Caco-2 (cell line): ENCODE results near the gene AGPAT1. TPM values are rescaled to one million over a fixed set of nuclear protein-coding genes. Genes with fewer than 3 reads are reported as not detected.

ENCODE experiments used
- BruUV-seq: library from RNA; stranded (reverse); fragments of 400-500 nt; replicated peaks from 2 replicates; lab custom pipeline; 2021; lab: Mats Ljungman, UMichigan
- CTCF ChIA-PET: fragments of 300-600 bp; sonication (Branson Sonifier 250); formaldehyde crosslinking; loops from one replicate; lab custom pipeline; 2022; ENCODE audit warnings: antibody characterized with exemption; lab: Charles Lee
- POLR2A ChIA-PET: fragments of 300-600 bp; sonication (Branson Sonifier 250); formaldehyde crosslinking; loops from one replicate; lab custom pipeline; 2022; ENCODE audit warnings: antibody characterized with exemption; lab: Charles Lee
- DNase-seq, 2 experiments: peaks; one replicate each; pipeline versions ENCODE4 v3.0.0 to v3.0.0-alpha.2; 2020 to 2022
- H3K27me3 ChIP-seq: replicated peaks from 2 replicates; pipeline ENCODE4 v1.6.0; 2011; ENCODE audit warnings: low read length; ENCODE audit not compliant: control insufficient read depth, insufficient read depth
- H3K36me3 ChIP-seq: 2 replicates; pipeline ENCODE4 v1.5.1; 2011; ENCODE audit warnings: low read length; ENCODE audit not compliant: control insufficient read depth, insufficient read depth
- H3K4me1 ChIP-seq: fragments of 250-450 bp; sonication (Bioruptor Pico); 2 replicates; pipeline ENCODE4 v1.5.1; 2020; ENCODE audit warnings: mild to moderate bottlenecking
- H3K4me3 ChIP-seq: 2 replicates; pipeline ENCODE4 v1.5.1; 2011; ENCODE audit warnings: low read depth, mild to moderate bottlenecking, control low read depth, low read length
- H3K9me3 ChIP-seq: fragments of 250-450 bp; sonication (Bioruptor Pico); 2 replicates; pipeline ENCODE4 v1.5.1; 2020; ENCODE audit warnings: mild to moderate bottlenecking, moderate library complexity
- H3K27ac Mint-ChIP-seq: one replicate; pipeline ENCODE4 v1.8.0; 2022; ENCODE audit warnings: mixed read lengths; ENCODE audit not compliant: unreplicated experiment
- H3K27me3 Mint-ChIP-seq: one replicate; pipeline ENCODE4 v1.8.0; 2022; ENCODE audit warnings: mixed read lengths; ENCODE audit not compliant: insufficient read depth, unreplicated experiment
- H3K36me3 Mint-ChIP-seq: one replicate; pipeline ENCODE4 v1.8.0; 2022; ENCODE audit warnings: mild to moderate bottlenecking, mixed read lengths; ENCODE audit not compliant: insufficient read depth, unreplicated experiment
- H3K4me1 Mint-ChIP-seq: one replicate; pipeline ENCODE4 v1.8.0; 2022; ENCODE audit warnings: low read depth, mixed read lengths; ENCODE audit not compliant: unreplicated experiment
- H3K4me3 Mint-ChIP-seq: one replicate; pipeline ENCODE4 v1.8.0; 2022; ENCODE audit warnings: mild to moderate bottlenecking, moderate library complexity, mixed read lengths; ENCODE audit not compliant: unreplicated experiment
- H3K9me3 Mint-ChIP-seq: one replicate; pipeline ENCODE4 v1.8.0; 2022; ENCODE audit warnings: mixed read lengths; ENCODE audit not compliant: unreplicated experiment
- CTCF ChIP-seq, 2 experiments: fragments of 200-600 bp in 1 of 2; IDR thresholded peaks; 1 replicate in 1 of 2; 2 replicates in 1 of 2; pipeline versions ENCODE4 v1.5.1 to v1.8.0; 2011 to 2022; ENCODE audit warnings: antibody characterized with exemption in 1 of 2, control low read depth in 1 of 2, inconsistent platforms in 1 of 2, low read depth in 1 of 2, low read length in 1 of 2, mild to moderate bottlenecking in 1 of 2, moderate library complexity in 1 of 2; ENCODE audit not compliant: insufficient read depth in 1 of 2, severe bottlenecking in 1 of 2, unreplicated experiment in 1 of 2
- intact Hi-C: fragments of 100-400 bp; cut with micrococcal nuclease; formaldehyde crosslinking; loops from one replicate; pipeline ENCODE4 v1.10.0; 2022; ENCODE audit not compliant: unreplicated experiment
- total RNA-seq: library from RNA; stranded (reverse); gene quantifications from 2 replicates; pipeline ENCODE4 v1.2.3, GENCODE V29; 2022

AGPAT1 gene
- total RNA-seq, 1 experiment from 2014 or later: 60.4 TPM

DNA sequence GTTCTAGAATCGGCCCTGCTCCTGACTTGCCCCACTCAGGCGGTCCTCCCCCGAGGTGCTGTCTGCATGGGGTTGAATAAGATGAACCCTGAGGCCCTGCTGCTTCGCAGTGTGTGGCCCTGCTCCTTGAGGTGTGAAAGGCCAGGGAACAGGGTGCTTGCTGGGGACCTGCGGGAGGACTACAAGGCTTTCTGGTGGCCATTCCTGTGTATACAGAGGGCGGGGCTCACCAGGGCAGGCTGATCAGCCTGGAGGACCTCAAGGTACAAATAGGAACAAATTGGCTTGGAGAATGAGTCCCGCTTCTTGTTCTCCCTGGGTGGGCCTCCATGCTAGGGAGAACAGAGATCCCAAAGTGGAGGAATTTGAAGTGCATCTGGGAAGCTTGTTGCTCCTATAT is 42.3 kb upstream of the AGPAT1 start:
- H3K9me3 Mint-ChIP-seq: no peaks in the 10 kb centered on the region
- Histone ChIP-seq H3K36me3 (no peaks in the 10 kb centered on the region), H3K4me3 (no peak overlapping the region), H3K4me1 (no peaks in the 10 kb centered on the region), H3K27me3 (no peaks in the 10 kb centered on the region; the same call in 1 of the 2 replicates), H3K9me3 (no peaks in the 10 kb centered on the region)
- no peak for DNase-seq
- no peak overlapping the region for H3K27ac Mint-ChIP-seq
- no peak for TF ChIP-seq CTCF (IDR thresholded peaks at IDR 0.05; ENCODE audit: insufficient read depth in 1 of 2, low read depth in 1 of 2, low read length in 1 of 2, severe bottlenecking in 1 of 2, unreplicated experiment in 1 of 2)
- no TSS peak for BruUV-seq
- peaks cover 2% of the 10 kb centered on the region for H3K27me3 Mint-ChIP-seq
- H3K36me3 Mint-ChIP-seq: no peaks in the 10 kb centered on the region
- intact Hi-C loops: no loop called here
- POLR2A ChIA-PET: no interaction called here
- H3K4me1 Mint-ChIP-seq: no peaks in the 10 kb centered on the region
- CTCF ChIA-PET: no interaction called here
- no peak overlapping the region for H3K4me3 Mint-ChIP-seq

DNA sequence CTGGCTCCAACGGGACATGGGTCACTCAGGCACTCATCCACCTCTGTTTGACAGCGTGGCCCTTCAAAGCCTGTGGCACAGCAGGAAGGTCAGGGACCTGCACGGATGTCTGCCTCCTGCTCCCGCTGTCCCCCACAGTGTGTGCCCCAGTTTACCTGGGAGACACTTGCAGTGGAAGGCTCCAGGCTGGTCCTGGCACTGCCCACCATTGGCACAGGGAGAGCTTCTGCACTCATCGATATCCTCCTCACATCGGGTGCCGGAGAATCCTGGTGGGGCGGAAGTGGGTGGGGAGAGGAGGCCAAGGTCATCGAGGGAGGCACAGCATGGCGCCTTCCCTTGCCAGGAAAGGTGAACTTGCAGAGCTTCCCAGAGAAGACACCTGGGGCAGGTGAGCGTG is 41.1 kb upstream of the AGPAT1 start:
- no peak for TF ChIP-seq CTCF (IDR thresholded peaks at IDR 0.05; ENCODE audit: insufficient read depth in 1 of 2, low read depth in 1 of 2, low read length in 1 of 2, severe bottlenecking in 1 of 2, unreplicated experiment in 1 of 2)
- H3K4me3 ChIP-seq: no peak overlapping the region
- H3K36me3 ChIP-seq: no peaks in the 10 kb centered on the region
- H3K27me3 Mint-ChIP-seq: peaks cover 2% of the 10 kb centered on the region
- ChIA-PET POLR2A (no interaction called here), CTCF (no interaction called here)
- H3K4me1 Mint-ChIP-seq: no peaks in the 10 kb centered on the region
- H3K36me3 Mint-ChIP-seq: no peaks in the 10 kb centered on the region
- BruUV-seq: no TSS peak
- no peak overlapping the region for H3K27ac Mint-ChIP-seq
- H3K27me3 ChIP-seq: no peaks in the 10 kb centered on the region; the same call in 1 of the 2 replicates
- intact Hi-C loops: no loop called here
- no peaks in the 10 kb centered on the region for H3K4me1 ChIP-seq
- H3K9me3 Mint-ChIP-seq: no peaks in the 10 kb centered on the region
- DNase-seq: no peak
- H3K9me3 ChIP-seq: no peaks in the 10 kb centered on the region
- H3K4me3 Mint-ChIP-seq: no peak overlapping the region

DNA sequence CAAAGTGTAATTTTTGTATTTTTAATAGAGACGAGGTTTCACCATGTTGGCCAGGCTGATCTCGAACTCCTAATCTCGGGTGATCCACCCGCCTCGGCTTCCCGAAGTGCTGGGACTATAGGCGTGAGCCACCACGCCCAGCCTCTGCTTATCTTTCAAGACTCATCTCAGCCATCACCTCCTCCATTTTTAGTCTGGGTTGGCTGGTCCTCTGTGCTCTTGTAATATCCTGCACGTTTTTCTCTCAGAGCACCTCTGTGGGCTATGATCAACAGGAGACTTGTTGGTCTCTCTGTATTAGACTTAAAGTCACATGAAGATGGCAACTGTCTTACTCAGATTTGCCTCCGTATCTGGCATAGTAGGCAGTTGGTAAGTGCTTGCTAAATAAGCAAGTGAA is 40.4 kb upstream of the AGPAT1 start:
- Histone ChIP-seq H3K9me3 (no peaks in the 10 kb centered on the region), H3K36me3 (no peaks in the 10 kb centered on the region), H3K27me3 (no peaks in the 10 kb centered on the region; the same call in 1 of the 2 replicates), H3K4me1 (no peaks in the 10 kb centered on the region), H3K4me3 (no peak overlapping the region)
- BruUV-seq: no TSS peak
- Mint-ChIP-seq H3K27ac (no peak overlapping the region), H3K4me1 (no peaks in the 10 kb centered on the region), H3K9me3 (no peaks in the 10 kb centered on the region), H3K36me3 (no peaks in the 10 kb centered on the region), H3K27me3 (peaks cover 2% of the 10 kb centered on the region), H3K4me3 (no peak overlapping the region)
- POLR2A ChIA-PET: no interaction called here
- DNase-seq: no peak
- TF ChIP-seq CTCF (IDR thresholded peaks at IDR 0.05; ENCODE audit: insufficient read depth in 1 of 2, low read depth in 1 of 2, low read length in 1 of 2, severe bottlenecking in 1 of 2, unreplicated experiment in 1 of 2): no peak
- CTCF ChIA-PET: no interaction called here
- intact Hi-C loops: no loop called here
